Caco-2 (cell line): ENCODE results near the gene ANKRD49. TPM values are rescaled to one million over a fixed set of nuclear protein-coding genes. Genes with fewer than 3 reads are reported as not detected.
A peak's percentile ranks its signal among the peaks of the same experiment; 100 is the strongest.

Experiments used
- BruUV-seq: library from RNA; stranded (reverse); fragments of 400-500 nt; replicated peaks from 2 replicates; lab custom pipeline; 2021; lab: Mats Ljungman, UMichigan
- CTCF ChIA-PET: fragments of 300-600 bp; sonication (Branson Sonifier 250); formaldehyde crosslinking; loops from one replicate; lab custom pipeline; 2022; ENCODE audit warnings: antibody characterized with exemption; lab: Charles Lee
- POLR2A ChIA-PET: fragments of 300-600 bp; sonication (Branson Sonifier 250); formaldehyde crosslinking; loops from one replicate; lab custom pipeline; 2022; ENCODE audit warnings: antibody characterized with exemption; lab: Charles Lee
- DNase-seq, 2 experiments: peaks; one replicate each; pipeline versions ENCODE4 v3.0.0 to v3.0.0-alpha.2; 2020 to 2022
- H3K27me3 ChIP-seq: replicated peaks from 2 replicates; pipeline ENCODE4 v1.6.0; 2011; ENCODE audit warnings: low read length; ENCODE audit not compliant: control insufficient read depth, insufficient read depth
- H3K36me3 ChIP-seq: 2 replicates; pipeline ENCODE4 v1.5.1; 2011; ENCODE audit warnings: low read length; ENCODE audit not compliant: control insufficient read depth, insufficient read depth
- H3K4me1 ChIP-seq: fragments of 250-450 bp; sonication (Bioruptor Pico); 2 replicates; pipeline ENCODE4 v1.5.1; 2020; ENCODE audit warnings: mild to moderate bottlenecking
- H3K4me3 ChIP-seq: 2 replicates; pipeline ENCODE4 v1.5.1; 2011; ENCODE audit warnings: low read depth, mild to moderate bottlenecking, control low read depth, low read length
- H3K9me3 ChIP-seq: fragments of 250-450 bp; sonication (Bioruptor Pico); 2 replicates; pipeline ENCODE4 v1.5.1; 2020; ENCODE audit warnings: mild to moderate bottlenecking, moderate library complexity
- H3K27ac Mint-ChIP-seq: one replicate; pipeline ENCODE4 v1.8.0; 2022; ENCODE audit warnings: mixed read lengths; ENCODE audit not compliant: unreplicated experiment
- H3K27me3 Mint-ChIP-seq: one replicate; pipeline ENCODE4 v1.8.0; 2022; ENCODE audit warnings: mixed read lengths; ENCODE audit not compliant: insufficient read depth, unreplicated experiment
- H3K36me3 Mint-ChIP-seq: one replicate; pipeline ENCODE4 v1.8.0; 2022; ENCODE audit warnings: mild to moderate bottlenecking, mixed read lengths; ENCODE audit not compliant: insufficient read depth, unreplicated experiment
- H3K4me1 Mint-ChIP-seq: one replicate; pipeline ENCODE4 v1.8.0; 2022; ENCODE audit warnings: low read depth, mixed read lengths; ENCODE audit not compliant: unreplicated experiment
- H3K4me3 Mint-ChIP-seq: one replicate; pipeline ENCODE4 v1.8.0; 2022; ENCODE audit warnings: mild to moderate bottlenecking, moderate library complexity, mixed read lengths; ENCODE audit not compliant: unreplicated experiment
- H3K9me3 Mint-ChIP-seq: one replicate; pipeline ENCODE4 v1.8.0; 2022; ENCODE audit warnings: mixed read lengths; ENCODE audit not compliant: unreplicated experiment
- intact Hi-C: fragments of 100-400 bp; cut with micrococcal nuclease; formaldehyde crosslinking; loops from one replicate; pipeline ENCODE4 v1.10.0; 2022; ENCODE audit not compliant: unreplicated experiment
- microRNA-seq: library from miRNA; unstranded; fragments of <30 nt; microRNA quantifications from one replicate; pipeline ENCODE4 v1.2.0, GENCODE V29; 2022
- total RNA-seq: library from RNA; stranded (reverse); gene quantifications from 2 replicates; pipeline ENCODE4 v1.2.3, GENCODE V29; 2022
- TF ChIP-seq, protein P1 (sequence below), 2 experiments: fragments of 200-600 bp in 1 of 2; IDR thresholded peaks; 1 replicate in 1 of 2; 2 replicates in 1 of 2; pipeline versions ENCODE4 v1.5.1 to v1.8.0; 2011 to 2022; ENCODE audit warnings: antibody characterized with exemption in 1 of 2, control low read depth in 1 of 2, inconsistent platforms in 1 of 2, low read depth in 1 of 2, low read length in 1 of 2, mild to moderate bottlenecking in 1 of 2, moderate library complexity in 1 of 2; ENCODE audit not compliant: insufficient read depth in 1 of 2, severe bottlenecking in 1 of 2, unreplicated experiment in 1 of 2

ANKRD49 gene
- total RNA-seq, 1 experiment from 2014 or later: 29.2 TPM

DNA sequence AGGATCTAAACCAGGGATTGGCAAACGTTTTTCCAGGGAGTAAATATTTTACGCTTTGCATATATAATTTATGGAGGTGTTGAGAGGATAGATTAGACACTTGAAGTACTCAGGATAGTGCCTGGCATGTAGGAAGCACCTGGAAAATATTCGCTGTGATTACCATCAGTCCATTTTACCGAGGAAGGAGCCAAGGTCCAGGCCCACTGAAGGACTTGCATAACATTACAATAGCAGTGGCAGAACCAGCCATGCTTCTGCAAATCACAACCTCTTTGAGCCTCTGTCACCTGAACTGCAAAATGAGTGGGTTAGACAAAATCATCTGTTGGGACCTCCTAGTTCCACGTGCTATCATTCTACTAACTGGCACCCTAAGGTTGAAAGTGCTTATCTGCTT is 55.4 kb downstream of the ANKRD49 start:
- H3K27me3 ChIP-seq: no peaks in the 10 kb centered on the region
- H3K4me3 ChIP-seq: no peak overlapping the region
- no peaks in the 10 kb centered on the region for H3K9me3 ChIP-seq
- POLR2A ChIA-PET: no interaction called here
- TF ChIP-seq, protein P1, sequence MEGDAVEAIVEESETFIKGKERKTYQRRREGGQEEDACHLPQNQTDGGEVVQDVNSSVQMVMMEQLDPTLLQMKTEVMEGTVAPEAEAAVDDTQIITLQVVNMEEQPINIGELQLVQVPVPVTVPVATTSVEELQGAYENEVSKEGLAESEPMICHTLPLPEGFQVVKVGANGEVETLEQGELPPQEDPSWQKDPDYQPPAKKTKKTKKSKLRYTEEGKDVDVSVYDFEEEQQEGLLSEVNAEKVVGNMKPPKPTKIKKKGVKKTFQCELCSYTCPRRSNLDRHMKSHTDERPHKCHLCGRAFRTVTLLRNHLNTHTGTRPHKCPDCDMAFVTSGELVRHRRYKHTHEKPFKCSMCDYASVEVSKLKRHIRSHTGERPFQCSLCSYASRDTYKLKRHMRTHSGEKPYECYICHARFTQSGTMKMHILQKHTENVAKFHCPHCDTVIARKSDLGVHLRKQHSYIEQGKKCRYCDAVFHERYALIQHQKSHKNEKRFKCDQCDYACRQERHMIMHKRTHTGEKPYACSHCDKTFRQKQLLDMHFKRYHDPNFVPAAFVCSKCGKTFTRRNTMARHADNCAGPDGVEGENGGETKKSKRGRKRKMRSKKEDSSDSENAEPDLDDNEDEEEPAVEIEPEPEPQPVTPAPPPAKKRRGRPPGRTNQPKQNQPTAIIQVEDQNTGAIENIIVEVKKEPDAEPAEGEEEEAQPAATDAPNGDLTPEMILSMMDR (IDR thresholded peaks at IDR 0.05; ENCODE audit: insufficient read depth in 1 of 2, low read depth in 1 of 2, low read length in 1 of 2, severe bottlenecking in 1 of 2, unreplicated experiment in 1 of 2): no peak
- H3K27me3 Mint-ChIP-seq: no peaks in the 10 kb centered on the region
- CTCF ChIA-PET: no interaction called here
- peaks cover 32% of the 10 kb centered on the region for H3K4me1 ChIP-seq
- no peak overlapping the region for H3K4me3 Mint-ChIP-seq
- intact Hi-C loops: loop anchor here (5.0 kb wide), 1 partner anchor 218 kb away; the partner anchor contains the start of gene AMOTL1
- no TSS peak for BruUV-seq
- H3K27ac Mint-ChIP-seq: no peak overlapping the region
- no peaks in the 10 kb centered on the region for H3K36me3 ChIP-seq
- peaks cover 30% of the 10 kb centered on the region for H3K4me1 Mint-ChIP-seq
- peaks cover 19% of the 10 kb centered on the region for H3K36me3 Mint-ChIP-seq
- no peaks in the 10 kb centered on the region for H3K9me3 Mint-ChIP-seq
- DNase-seq: no peak

Small RNAs within 50 kb of the gene (microRNA-seq; reads per million reads assigned to microRNA genes)
- 25.1 reads per million, percentile 59 among the genes with 10 or more reads in this experiment for gene MIR548L

Other genes with a start within 250 kb of the ANKRD49 start
- not detected in 2 replicates for gene IZUMO1R, start 189.4 kb upstream of the ANKRD49 start, total RNA-seq
- 2.7 and 2.8 TPM in 2 replicates for gene GPR83, start 92.6 kb upstream of the ANKRD49 start, total RNA-seq
- 64.8 and 80.0 TPM in 2 replicates for gene MRE11, start 140 bp upstream of the ANKRD49 start, total RNA-seq
- gene C11orf97, start 18.5 kb downstream of the ANKRD49 start, total RNA-seq: not detected in 2 replicates
- gene FUT4, start 49.9 kb downstream of the ANKRD49 start, total RNA-seq: 24.5 and 25.0 TPM in 2 replicates
- 3.4 and 3.6 TPM in 2 replicates for gene PIWIL4, start 73.4 kb downstream of the ANKRD49 start, total RNA-seq